Esophagus squamous epithelium (tissue), 5 donors: ENCODE measurements around the gene CELSR1. TPM values are rescaled to one million over a fixed set of nuclear protein-coding genes. Genes with fewer than 3 reads are reported as not detected.

Source experiments
- DNase-seq: peaks from one replicate; lab custom pipeline; 2025; lab: John Stamatoyannopoulos, UW
- H3K27ac ChIP-seq, 4 donors: fragments of 200-600 bp; sonication (generic); one replicate each; pipeline ENCODE4 v1.5.1; 2016 to 2019; ENCODE audit warnings: mild to moderate bottlenecking in 1 of 4
- H3K27me3 ChIP-seq, 4 donors: fragments of 200-600 bp; sonication (generic); 1 replicate in 3 of 4; 2 replicates in 1 of 4; pipeline versions ENCODE4 v1.5.1 to v1.6.0; 2017 to 2021; ENCODE audit warnings: antibody characterized with exemption in 1 of 4
- H3K36me3 ChIP-seq, 3 donors: fragments of 200-600 bp; sonication (generic); one replicate each; pipeline ENCODE4 v1.5.1; 2016 to 2019
- H3K4me1 ChIP-seq, 3 donors: fragments of 200-600 bp; sonication (generic); one replicate each; pipeline ENCODE4 v1.5.1; 2017 to 2019
- H3K4me3 ChIP-seq, 4 donors: fragments of 200-600 bp; sonication (generic); 1 replicate in 3 of 4; 2 replicates in 1 of 4; pipeline ENCODE4 v1.5.1; 2016 to 2019; ENCODE audit warnings: mild to moderate bottlenecking in 2 of 4, moderate library complexity in 1 of 4
- H3K9me3 ChIP-seq, 3 donors: fragments of 200-600 bp; sonication (generic); one replicate each; pipeline ENCODE4 v1.5.1; 2016 to 2019
- POLR2A ChIP-seq, 4 donors: fragments of 450-650 bp; IDR thresholded peaks; one replicate each; pipeline ENCODE4 v1.6.1; 2017; ENCODE audit warnings: antibody characterized with exemption in 4 of 4, mild to moderate bottlenecking in 4 of 4, moderate library complexity in 3 of 4
- WGBS, 2 donors: methylation state at CpG; one replicate each; pipeline ENCODE4 v1.1.5; 2018; 5-methylcytosine and 5-hydroxymethylcytosine counted together
- intact Hi-C: fragments of 100-400 bp; cut with DNase I; formaldehyde crosslinking; loops from one replicate; pipeline ENCODE4 v1.15.0; 2022
- total RNA-seq, 4 donors: library from RNA; depleted of rRNA; stranded (reverse); fragments of >200 nt; gene quantifications; one replicate each; pipeline ENCODE4 v1.1.0, GENCODE V29; 2016
- TF ChIP-seq, protein P1 (sequence below), 6 experiments: fragments of 450-650 bp in 4 of 6; fragments of 200-600 bp in 2 of 6; sonication (generic) in 2 of 6; IDR thresholded peaks; one replicate each; pipeline ENCODE4 v1.5.1; 2016 to 2019; ENCODE audit warnings: antibody characterized with exemption in 6 of 6, mild to moderate bottlenecking in 4 of 6, moderate library complexity in 4 of 6
- donor health status: DM: yes; HTN: yes; CAD: no.

CELSR1 gene
- total RNA-seq, 4 donors from 2014 or later, result 38.7 to 50.6 (median 43.7) TPM

DNA sequence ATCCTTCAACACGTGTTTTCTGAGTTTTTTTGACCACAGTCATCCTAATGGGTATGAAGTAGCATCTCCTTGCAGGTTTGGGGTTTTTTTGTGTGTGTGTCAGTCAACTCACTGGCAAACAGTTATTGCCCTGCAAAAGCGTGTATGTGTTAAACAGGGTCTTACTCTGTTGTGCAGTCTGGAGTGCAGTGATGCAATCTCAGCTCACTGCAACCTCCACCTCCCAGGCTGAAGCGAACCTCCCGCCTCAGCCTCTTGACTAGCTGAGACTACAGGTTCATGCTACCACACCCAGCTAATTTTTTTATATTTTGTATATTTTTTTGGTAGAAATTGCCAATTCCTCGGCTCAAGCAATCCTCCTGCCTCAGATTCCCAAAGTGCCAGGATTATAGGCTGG lies 15.4 kb downstream of the CELSR1 start:
- no peak for TF ChIP-seq POLR2A (IDR thresholded peaks at IDR 0.05)
- Histone ChIP-seq H3K4me3 (no peak overlapping the region), H3K4me1 (peaks cover 7 to 41% (median 21%) of the 10 kb centered on the region in 3 donors), H3K9me3 (no peaks in the 10 kb centered on the region), H3K36me3 (peaks cover 0 to 25% (median 0%) of the 10 kb centered on the region in 3 donors), H3K27me3 (no peaks in the 10 kb centered on the region), H3K27ac (no peak overlapping the region)
- intact Hi-C loops, result no loop called here
- no peak for DNase-seq
- WGBS, 2 donors, result 76 to 85% methylated on average over 5 of the region's 5 CpGs

DNA sequence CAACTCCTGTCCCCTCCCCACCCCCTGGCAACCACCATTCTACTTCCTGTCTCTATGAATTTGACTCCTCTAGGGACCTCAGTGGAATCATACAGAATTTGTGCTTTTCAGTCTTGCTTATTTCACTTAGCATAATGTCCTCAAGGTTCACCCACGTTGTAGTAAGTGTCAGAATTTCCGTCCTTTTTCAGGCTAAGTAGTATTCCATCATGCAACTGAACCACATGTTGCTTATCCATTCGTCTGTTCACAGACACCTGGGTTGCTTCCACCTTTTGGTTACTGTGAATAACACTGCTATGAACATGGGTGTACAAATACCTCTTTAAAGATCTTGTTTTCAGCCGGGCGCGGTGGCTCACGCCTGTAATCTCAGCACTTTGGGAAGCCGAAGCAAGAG lies 16.5 kb downstream of the CELSR1 start:
- Histone ChIP-seq H3K27me3 (no peaks in the 10 kb centered on the region), H3K36me3 (peaks cover 0 to 26% (median 0%) of the 10 kb centered on the region in 3 donors), H3K27ac (no peak overlapping the region), H3K4me3 (no peak overlapping the region), H3K4me1 (peaks cover under 1 to 30% (median 10%) of the 10 kb centered on the region in 3 donors), H3K9me3 (no peaks in the 10 kb centered on the region)
- WGBS, 2 donors, result 78 to 90% methylated on average over 3 to 8 of the region's 8 CpGs
- intact Hi-C loops, result no loop called here
- no peak for TF ChIP-seq POLR2A (IDR thresholded peaks at IDR 0.05)
- TF ChIP-seq, protein P1, sequence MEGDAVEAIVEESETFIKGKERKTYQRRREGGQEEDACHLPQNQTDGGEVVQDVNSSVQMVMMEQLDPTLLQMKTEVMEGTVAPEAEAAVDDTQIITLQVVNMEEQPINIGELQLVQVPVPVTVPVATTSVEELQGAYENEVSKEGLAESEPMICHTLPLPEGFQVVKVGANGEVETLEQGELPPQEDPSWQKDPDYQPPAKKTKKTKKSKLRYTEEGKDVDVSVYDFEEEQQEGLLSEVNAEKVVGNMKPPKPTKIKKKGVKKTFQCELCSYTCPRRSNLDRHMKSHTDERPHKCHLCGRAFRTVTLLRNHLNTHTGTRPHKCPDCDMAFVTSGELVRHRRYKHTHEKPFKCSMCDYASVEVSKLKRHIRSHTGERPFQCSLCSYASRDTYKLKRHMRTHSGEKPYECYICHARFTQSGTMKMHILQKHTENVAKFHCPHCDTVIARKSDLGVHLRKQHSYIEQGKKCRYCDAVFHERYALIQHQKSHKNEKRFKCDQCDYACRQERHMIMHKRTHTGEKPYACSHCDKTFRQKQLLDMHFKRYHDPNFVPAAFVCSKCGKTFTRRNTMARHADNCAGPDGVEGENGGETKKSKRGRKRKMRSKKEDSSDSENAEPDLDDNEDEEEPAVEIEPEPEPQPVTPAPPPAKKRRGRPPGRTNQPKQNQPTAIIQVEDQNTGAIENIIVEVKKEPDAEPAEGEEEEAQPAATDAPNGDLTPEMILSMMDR (IDR thresholded peaks at IDR 0.05), result no peak
- no peak for DNase-seq

DNA sequence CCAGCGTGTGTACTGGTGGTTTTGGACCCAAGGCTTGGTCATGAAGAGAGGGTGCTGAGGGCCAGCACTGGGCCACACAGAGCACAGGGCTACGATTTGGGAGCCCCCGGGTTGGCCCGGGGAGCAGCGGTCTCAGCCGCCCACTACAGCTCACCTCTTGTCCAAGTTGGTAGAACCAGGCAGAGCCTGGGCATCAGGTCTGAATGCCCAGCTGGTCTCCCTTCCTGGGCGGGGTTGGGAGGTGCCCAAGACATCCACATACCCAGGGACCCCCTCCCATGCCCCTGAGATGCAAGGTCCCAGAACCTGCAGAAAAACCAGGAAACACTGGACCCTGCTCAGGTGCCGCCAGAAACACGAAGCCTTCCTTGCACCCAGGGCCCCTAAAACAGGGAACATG lies 18.0 kb downstream of the CELSR1 start:
- Histone ChIP-seq H3K27me3 (no peaks in the 10 kb centered on the region), H3K9me3 (no peaks in the 10 kb centered on the region), H3K27ac (no peak overlapping the region), H3K36me3 (peaks cover 0 to 26% (median 0%) of the 10 kb centered on the region in 3 donors), H3K4me1 (peaks cover 10 to 30% (median 11%) of the 10 kb centered on the region in 3 donors), H3K4me3 (no peak overlapping the region)
- TF ChIP-seq, protein P1 (IDR thresholded peaks at IDR 0.05), result no peak
- no peak for TF ChIP-seq POLR2A (IDR thresholded peaks at IDR 0.05)
- intact Hi-C loops, result no loop called here
- 86 to 96% methylated on average over 5 to 8 of the region's 9 CpGs for WGBS, 2 donors
- no peak for DNase-seq

DNA sequence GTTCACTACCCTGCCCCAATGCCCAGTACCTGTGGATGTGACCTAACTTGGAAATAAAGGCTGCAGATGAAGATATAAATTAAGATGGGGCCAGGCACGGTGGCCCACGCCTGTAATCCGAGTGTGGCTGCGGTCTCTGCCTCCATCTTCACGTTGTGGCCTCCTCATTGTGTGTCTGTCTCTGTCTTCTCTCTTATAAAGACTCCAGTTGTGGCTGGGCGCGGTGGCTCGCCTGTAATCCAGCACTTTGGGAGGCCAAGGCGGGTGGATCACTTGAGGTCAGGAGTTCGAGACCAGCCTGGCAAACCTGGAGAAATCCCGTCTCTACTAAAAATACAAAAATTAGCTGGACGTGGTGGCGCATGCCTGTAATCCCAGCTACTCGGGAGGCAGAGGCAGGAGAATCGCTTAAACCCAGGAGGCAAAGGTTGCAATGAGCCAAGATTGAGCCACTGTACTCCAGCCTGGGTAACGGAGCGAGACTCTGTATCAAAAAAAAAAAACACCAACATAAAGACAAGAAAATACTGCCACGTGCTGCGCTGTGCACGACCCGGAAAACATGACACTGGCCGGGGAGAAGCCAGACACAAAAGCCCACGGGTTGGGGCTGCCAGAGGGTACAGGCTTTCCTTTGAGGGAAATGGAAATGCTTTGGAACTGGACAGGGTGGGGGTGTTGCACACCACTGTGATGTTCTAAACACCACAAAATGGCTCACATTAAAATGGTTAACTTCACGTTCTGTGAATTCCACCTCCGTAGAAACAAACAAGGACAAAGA lies 18.7 kb downstream of the CELSR1 start:
- TF ChIP-seq, protein P1 (IDR thresholded peaks at IDR 0.05), result no peak
- TF ChIP-seq POLR2A (IDR thresholded peaks at IDR 0.05), result no peak
- Histone ChIP-seq H3K27me3 (no peaks in the 10 kb centered on the region), H3K4me1 (peaks cover 10 to 30% (median 15%) of the 10 kb centered on the region in 3 donors), H3K36me3 (peaks cover 0 to 26% (median 0%) of the 10 kb centered on the region in 3 donors), H3K27ac (peak overlapping the region in 2 of 4 donors; percentile 23 to 59), H3K9me3 (no peaks in the 10 kb centered on the region), H3K4me3 (no peak overlapping the region)
- DNase-seq, result no peak
- WGBS, 2 donors, result 82 to 86% methylated on average over 19 to 21 of the region's 25 CpGs
- intact Hi-C loops, result no loop called here

DNA sequence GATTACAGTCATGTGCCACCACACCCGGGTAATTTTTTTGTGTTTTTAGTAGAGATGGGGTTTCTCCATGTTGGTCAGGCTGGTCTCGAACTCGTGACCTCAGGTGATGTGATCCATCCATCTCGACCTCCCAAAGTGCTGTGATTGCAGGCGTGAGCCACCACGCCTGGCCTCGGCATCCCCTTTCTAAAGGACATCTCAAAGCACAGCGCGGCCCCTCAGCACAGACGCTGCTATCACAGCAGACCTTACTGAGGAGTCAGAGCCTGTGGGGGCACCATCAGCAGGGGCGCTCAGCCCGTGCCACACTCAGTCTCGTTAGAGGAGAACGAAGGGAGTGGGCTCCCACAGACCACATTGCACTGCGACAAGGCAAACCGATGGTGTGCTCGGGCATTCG lies 19.4 kb downstream of the CELSR1 start:
- no peaks in the 10 kb centered on the region for H3K9me3 ChIP-seq
- peaks cover 0 to 26% (median 0%) of the 10 kb centered on the region in 3 donors for H3K36me3 ChIP-seq
- H3K4me1 ChIP-seq, result peaks cover 10 to 34% (median 17%) of the 10 kb centered on the region in 3 donors
- no peak overlapping the region for H3K4me3 ChIP-seq
- no peak for DNase-seq
- TF ChIP-seq POLR2A (IDR thresholded peaks at IDR 0.05), result no peak
- TF ChIP-seq, protein P1 (IDR thresholded peaks at IDR 0.05), result no peak
- no peaks in the 10 kb centered on the region for H3K27me3 ChIP-seq
- 95 to 100% methylated on average over 2 to 6 of the region's 18 CpGs for WGBS, 2 donors
- intact Hi-C loops, result no loop called here
- H3K27ac ChIP-seq, result peak overlapping the region in 2 of 4 donors; percentile 23 to 59
